Stomach smooth muscle (tissue), 2 donors: Measurements from ENCODE around the gene NT5C.

ENCODE experiments used
- H3K27ac ChIP-seq: one replicate; pipeline ENCODE4 v1.7.0; 2013; ENCODE audit warnings: mild to moderate bottlenecking, low read length, inconsistent platforms
- H3K27me3 ChIP-seq, 2 donors: one replicate each; pipeline ENCODE4 v1.7.0; 2013; ENCODE audit warnings: low read length in 2 of 2; ENCODE audit not compliant: insufficient read depth in 2 of 2, control insufficient read depth in 1 of 2
- H3K36me3 ChIP-seq, 2 donors: one replicate each; pipeline ENCODE4 v1.7.0; 2013; ENCODE audit warnings: low read length in 2 of 2; ENCODE audit not compliant: control insufficient read depth in 2 of 2, insufficient read depth in 2 of 2
- H3K4me1 ChIP-seq: one replicate; pipeline ENCODE4 v1.7.0; 2013; ENCODE audit warnings: low read length; ENCODE audit not compliant: control insufficient read depth, insufficient read depth
- H3K4me3 ChIP-seq, 2 donors: one replicate each; pipeline ENCODE4 v1.7.0; 2013; ENCODE audit warnings: low read length in 2 of 2
- H3K9ac ChIP-seq, 2 donors: one replicate each; pipeline ENCODE4 v1.7.0; 2013; ENCODE audit warnings: low read length in 2 of 2, mild to moderate bottlenecking in 1 of 2
- H3K9me3 ChIP-seq, 2 donors: one replicate each; pipeline ENCODE4 v1.7.0; 2013; ENCODE audit warnings: low read length in 2 of 2; ENCODE audit not compliant: control insufficient read depth in 2 of 2
- donor health status: healthy.
- donor health status: Pancreatic carcinoma.

The NT5C gene

GRCh38 chr17:75090871-75091854, 40.4 kb downstream of the NT5C start:
- no peaks in the 10 kb centered on the region for H3K9me3 ChIP-seq
- H3K27ac ChIP-seq, result no peak overlapping the region
- peak overlapping the region in 1 of 2 donors; percentile 21 for H3K9ac ChIP-seq
- H3K4me3 ChIP-seq, result no peak overlapping the region
- H3K36me3 ChIP-seq, result no peaks in the 10 kb centered on the region
- H3K27me3 ChIP-seq, result peaks cover 9 to 10% of the 10 kb centered on the region in 2 donors
- H3K4me1 ChIP-seq, result peaks cover 20% of the 10 kb centered on the region

GRCh38 chr17:75088465-75089417, 42.8 kb downstream of the NT5C start:
- Histone ChIP-seq H3K9me3 (no peaks in the 10 kb centered on the region), H3K4me1 (peaks cover 20% of the 10 kb centered on the region), H3K4me3 (peak overlapping the region; percentile 25 to 65), H3K27ac (no peak overlapping the region), H3K36me3 (no peaks in the 10 kb centered on the region), H3K27me3 (peaks cover 9 to 10% of the 10 kb centered on the region in 2 donors), H3K9ac (peak overlapping the region in 1 of 2 donors; percentile 22)

GRCh38 chr17:75087558-75088453, 43.7 kb downstream of the NT5C start, which contains the start of gene SLC16A5:
Gene SLC16A5, plus strand, starts transcription at chr17:75087954. Its CDS starts 5,683 bp downstream, at chr17:75093637.
- no peaks in the 10 kb centered on the region for H3K36me3 ChIP-seq
- H3K9me3 ChIP-seq, result no peaks in the 10 kb centered on the region
- H3K27me3 ChIP-seq, result peaks cover 9 to 10% of the 10 kb centered on the region in 2 donors
- H3K4me3 ChIP-seq, result peak within 1 kb of the TSS; percentile 25 to 65
- H3K27ac ChIP-seq, result peak within 1 kb of the TSS; percentile 31
- H3K9ac ChIP-seq, result peak within 1 kb of the TSS; percentile 22 to 60
- peaks cover 20% of the 10 kb centered on the region for H3K4me1 ChIP-seq

DNA sequence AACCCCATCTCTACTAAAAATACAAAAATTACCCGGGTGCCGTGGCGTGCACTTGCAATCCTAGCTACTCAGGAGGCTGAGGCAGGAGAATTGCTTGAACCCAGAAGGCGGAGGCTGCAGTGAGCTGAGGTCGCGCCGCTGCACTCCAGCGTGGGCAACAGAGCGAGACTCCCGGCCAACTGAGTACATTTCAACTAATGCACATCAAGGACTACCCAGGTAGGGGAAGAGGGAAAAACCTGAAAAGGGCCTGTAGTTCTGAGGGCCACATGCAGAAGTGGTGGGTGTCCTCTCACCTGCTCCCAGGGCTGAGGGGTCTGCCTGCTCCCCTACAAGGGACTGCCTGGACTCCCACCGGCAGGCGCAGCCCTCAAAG, 44.4 kb downstream of the NT5C start:
- H3K9ac ChIP-seq, result peak overlapping the region in 1 of 2 donors; percentile 60

DNA sequence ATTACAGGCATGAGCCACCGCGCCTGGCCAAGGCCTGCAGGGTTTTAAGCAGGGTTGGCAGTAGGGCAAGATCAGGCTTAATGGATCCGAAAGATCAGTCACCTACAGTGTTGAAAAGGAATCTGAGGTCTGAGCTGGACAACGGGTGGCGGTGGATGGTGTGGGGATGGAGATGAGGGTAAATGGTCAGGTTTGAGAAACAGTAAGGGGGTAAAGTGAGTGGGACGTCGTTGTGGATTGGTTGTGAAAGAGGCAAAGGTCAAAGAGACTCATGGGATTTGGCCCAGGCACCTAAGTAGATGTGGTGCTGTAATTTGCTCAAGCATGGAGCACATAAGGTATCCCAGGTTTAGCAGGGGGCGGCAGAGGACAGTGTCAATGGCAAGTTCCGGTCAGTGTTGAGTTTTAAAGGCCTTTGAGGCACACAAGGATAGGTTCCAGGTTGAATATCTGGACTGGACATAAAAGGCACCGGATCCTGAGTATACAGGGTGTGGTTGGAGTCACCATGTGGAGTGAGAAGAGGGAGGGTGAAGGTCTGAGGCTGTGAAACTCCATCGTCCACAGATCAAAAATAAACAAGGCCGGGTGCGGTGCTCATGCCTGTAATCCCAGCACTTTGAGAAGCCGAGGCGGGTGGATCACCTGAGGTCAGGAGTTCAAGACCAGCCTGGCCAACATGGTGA, 44.9 kb downstream of the NT5C start:
- Histone ChIP-seq H3K27ac (no peak overlapping the region), H3K4me1 (peaks cover 20% of the 10 kb centered on the region), H3K36me3 (no peaks in the 10 kb centered on the region), H3K9ac (no peak overlapping the region), H3K27me3 (peaks cover 9 to 11% of the 10 kb centered on the region in 2 donors), H3K9me3 (no peaks in the 10 kb centered on the region), H3K4me3 (no peak overlapping the region)

More for the DNA sequence above, 44.4 kb downstream of the NT5C start:
- Histone ChIP-seq H3K4me3 (peak overlapping the region in 1 of 2 donors; percentile 65), H3K27me3 (peaks cover 9 to 10% of the 10 kb centered on the region in 2 donors), H3K9me3 (no peaks in the 10 kb centered on the region), H3K36me3 (no peaks in the 10 kb centered on the region), H3K4me1 (peaks cover 20% of the 10 kb centered on the region), H3K27ac (peak overlapping the region; percentile 31)

DNA sequence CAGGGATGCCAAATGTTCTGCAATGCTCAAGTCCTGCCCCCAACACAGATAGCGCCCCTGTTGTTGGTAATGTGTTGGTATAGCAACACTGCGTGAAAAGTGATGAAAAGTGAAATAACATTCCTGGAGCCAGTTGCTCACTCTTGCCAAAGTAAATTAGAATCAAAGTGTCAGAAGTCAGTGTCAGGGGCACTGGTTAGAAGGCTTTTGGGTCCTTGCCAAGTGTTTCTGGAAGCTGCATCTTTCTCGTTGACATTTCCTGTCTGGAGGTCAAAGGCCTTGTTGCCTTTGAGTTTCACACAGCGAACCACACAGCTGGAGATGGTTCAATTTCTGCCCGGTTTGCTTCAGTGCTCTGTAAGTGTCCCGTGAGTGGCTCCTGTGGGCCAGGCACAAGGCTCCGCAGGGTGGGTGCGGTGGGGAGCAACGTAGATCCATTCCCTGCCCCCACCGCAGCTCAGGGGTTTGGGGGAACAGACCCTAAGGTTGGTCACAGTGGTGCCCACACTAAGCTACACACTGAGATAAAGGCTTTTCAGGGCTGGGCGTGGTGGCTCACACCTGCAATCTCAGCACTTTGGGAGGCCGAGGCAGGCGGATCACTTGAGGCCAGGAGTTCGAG, 47.4 kb downstream of the NT5C start:
- Histone ChIP-seq H3K4me1 (peaks cover 17% of the 10 kb centered on the region), H3K27me3 (peaks cover 9 to 14% of the 10 kb centered on the region in 2 donors), H3K27ac (no peak overlapping the region), H3K9ac (no peak overlapping the region), H3K9me3 (no peaks in the 10 kb centered on the region), H3K36me3 (no peaks in the 10 kb centered on the region), H3K4me3 (no peak overlapping the region)

DNA sequence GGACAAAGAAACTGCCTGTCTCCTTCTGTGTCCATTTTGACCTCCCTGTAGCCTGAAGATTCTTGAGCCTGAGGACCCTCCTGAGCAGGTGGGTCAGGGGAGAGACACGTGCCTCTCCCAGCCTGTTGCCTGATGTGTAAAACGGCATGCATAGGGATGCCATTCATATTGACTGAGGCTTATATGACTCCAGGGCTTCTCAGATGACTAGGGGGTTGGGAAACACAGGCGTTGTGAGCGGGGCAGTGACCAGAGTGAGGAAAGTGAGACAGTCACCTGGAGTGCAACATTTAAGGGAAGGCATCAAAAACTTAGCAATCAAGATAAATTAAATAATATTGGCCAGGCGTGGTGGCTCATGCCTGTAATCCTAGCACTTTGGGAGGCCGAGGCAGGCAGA, 48.9 kb downstream of the NT5C start:
- Histone ChIP-seq H3K9me3 (no peaks in the 10 kb centered on the region), H3K4me1 (peaks cover 17% of the 10 kb centered on the region), H3K36me3 (no peaks in the 10 kb centered on the region), H3K27ac (no peak overlapping the region), H3K4me3 (no peak overlapping the region), H3K9ac (no peak overlapping the region), H3K27me3 (peaks cover 2 to 8% of the 10 kb centered on the region in 2 donors)

- H3K27me3 ChIP-seq, result peaks cover 0 to 5% of the 10 kb centered on the region in 2 donors
- no peaks in the 10 kb centered on the region for H3K36me3 ChIP-seq
- peaks cover 17% of the 10 kb centered on the region for H3K4me1 ChIP-seq
- no peaks in the 10 kb centered on the region for H3K9me3 ChIP-seq
- H3K4me3 ChIP-seq, result no peak overlapping the region
- H3K9ac ChIP-seq, result no peak overlapping the region
- no peak overlapping the region for H3K27ac ChIP-seq
Observed at GRCh38 chr17:75081611-75082540, 49.7 kb downstream of the NT5C start.
